GM19023 (cell line): Measurements from ENCODE around the gene SMOC2.

Experiments used
- ATAC-seq: cut with Tn5 transposase; IDR thresholded peaks from one replicate; pipeline ENCODE4 v1.9.1; 2021; ENCODE audit warnings: mild to moderate bottlenecking, moderate library complexity; ENCODE audit not compliant: unreplicated experiment

SMOC2 gene

DNA sequence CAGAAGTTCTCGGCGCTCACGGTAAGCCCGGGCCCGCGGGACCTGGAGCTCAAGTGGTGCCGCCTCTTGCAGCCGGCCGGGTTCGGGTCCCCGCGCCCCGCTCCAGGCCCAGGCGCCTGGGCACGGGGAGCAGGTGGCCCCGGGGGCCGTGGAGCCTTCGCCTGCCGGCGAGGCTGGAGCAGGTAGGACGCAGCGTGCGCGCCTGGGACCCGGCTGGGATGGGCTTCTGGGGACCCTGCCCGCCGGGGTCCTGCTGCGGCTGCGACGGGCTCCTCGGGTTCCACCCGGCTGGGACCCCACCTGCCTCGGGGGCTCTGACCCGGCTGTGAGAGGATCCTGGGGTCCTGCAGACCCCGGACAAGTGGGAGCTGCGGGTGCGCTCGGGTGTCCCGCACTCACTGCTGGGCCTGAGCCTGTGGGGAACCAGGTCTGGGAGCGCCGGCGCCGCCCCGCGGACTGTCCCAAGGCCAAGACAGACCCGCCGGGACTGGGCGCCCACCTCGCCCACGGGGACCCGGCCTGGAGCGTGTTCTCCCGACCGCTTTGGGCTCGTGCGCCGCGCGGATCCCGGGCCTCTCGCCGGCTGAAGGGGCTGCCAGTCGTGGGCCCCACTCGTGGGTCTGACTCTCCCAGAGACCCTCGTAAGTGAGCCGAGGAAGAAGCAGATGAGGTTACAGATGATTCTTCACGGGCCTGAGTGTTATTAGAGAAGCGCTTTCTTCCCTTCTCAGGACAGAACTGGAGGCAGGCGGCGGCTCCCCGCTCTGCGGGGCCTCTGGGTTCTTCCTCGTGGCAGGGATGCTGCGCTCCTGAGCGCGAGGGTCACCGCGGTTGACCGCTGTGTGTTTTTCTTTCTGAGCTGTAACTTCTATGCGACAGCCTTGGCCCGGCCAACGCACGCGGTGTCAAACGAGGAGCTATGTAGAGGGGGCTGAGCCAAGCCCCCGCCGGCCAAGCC lies 729 bp downstream of the SMOC2 start:
- no peak for ATAC-seq

GRCh38 chr6:168442646-168443045 lies 1.7 kb downstream of the SMOC2 start:
- ATAC-seq: no peak

DNA sequence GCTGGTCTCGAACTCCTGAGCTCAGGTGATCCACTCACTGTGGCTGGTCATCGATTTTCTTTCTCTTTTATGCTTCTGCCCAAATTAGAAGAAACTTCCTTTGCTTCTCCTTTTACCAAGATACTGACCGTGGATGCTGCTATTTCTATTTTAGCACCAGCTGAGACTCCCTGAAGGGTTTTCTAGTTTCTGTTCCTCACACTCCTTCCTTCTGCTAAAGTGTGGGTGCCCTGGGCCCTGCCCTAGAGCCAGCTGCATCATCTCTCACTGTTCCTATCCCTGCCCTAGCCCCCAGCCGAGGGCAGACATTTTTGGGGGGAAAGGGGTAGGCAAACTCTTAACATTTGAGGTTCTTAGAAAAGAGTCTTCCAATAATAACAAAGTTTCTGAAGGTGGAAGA lies 6.3 kb downstream of the SMOC2 start:
- no peak for ATAC-seq

GRCh38 chr6:168447700-168448099 lies 6.7 kb downstream of the SMOC2 start:
- no peak for ATAC-seq

DNA sequence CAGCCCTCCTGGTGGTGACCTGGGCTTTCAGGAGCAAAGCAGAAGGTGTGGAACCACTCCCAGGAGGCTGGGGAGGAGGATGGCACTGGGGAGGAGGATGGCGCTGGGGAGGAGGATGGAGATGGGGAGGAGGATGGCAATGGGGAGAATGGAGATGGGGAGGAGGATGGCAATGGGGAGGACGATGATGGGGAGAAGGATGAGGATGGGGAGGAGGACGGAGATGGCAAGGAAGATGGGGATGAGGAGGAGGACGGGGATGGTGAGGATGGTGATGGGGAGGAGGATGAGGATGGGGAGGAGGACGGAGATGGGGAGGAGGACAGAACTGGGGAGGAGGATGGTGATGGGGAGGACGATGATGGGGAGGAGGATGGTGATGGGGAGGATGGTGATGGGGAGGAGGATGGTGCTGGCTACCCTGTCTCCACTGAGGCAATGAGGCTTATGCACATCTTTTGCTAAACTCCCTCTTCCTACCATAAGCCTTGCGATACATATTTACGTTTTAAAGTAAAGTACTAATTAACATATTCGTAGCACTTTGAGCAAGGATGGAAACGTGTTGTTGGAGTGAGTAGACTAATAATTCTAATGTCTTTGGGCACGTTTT lies 7.4 kb downstream of the SMOC2 start:
- ATAC-seq: no peak

- ATAC-seq: no peak
Observed at GRCh38 chr6:168450917-168451316, 9.9 kb downstream of the SMOC2 start.

DNA sequence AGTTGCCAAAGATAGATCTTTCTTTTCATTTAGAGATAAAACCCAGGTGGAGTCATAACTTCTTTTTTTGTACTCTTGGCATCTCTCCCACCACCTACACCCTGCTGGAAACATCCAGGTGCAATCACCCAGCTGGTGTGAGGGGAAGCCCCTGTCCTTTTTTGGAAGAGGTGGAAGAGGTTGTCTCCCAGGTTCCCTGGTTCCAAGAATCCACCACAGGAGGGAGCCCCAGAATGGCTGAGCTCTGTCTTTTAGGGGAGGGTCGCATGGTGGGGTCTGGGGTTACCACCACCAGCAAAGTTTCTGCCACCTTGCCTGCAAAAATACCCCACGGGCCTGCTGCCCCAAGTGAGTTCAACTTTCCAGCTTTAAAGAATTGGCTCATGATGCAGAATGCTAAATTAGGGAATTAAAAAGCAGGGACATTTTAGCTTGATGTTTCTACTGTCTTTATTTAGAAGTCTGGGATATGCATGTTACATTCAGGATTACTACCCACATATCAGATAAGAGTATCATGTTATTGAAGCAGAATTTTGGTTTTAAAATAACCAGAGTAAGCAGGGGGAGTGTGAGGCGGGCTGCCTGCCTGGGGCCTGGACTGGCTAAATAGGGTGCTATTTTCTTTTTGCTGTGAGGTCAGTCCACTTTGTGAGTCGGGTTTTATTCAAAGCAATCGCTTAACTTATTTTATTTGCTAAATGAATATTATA lies 11.0 kb downstream of the SMOC2 start:
- no peak for ATAC-seq

GRCh38 chr6:168452685-168453377 lies 11.8 kb downstream of the SMOC2 start:
- no peak for ATAC-seq

DNA sequence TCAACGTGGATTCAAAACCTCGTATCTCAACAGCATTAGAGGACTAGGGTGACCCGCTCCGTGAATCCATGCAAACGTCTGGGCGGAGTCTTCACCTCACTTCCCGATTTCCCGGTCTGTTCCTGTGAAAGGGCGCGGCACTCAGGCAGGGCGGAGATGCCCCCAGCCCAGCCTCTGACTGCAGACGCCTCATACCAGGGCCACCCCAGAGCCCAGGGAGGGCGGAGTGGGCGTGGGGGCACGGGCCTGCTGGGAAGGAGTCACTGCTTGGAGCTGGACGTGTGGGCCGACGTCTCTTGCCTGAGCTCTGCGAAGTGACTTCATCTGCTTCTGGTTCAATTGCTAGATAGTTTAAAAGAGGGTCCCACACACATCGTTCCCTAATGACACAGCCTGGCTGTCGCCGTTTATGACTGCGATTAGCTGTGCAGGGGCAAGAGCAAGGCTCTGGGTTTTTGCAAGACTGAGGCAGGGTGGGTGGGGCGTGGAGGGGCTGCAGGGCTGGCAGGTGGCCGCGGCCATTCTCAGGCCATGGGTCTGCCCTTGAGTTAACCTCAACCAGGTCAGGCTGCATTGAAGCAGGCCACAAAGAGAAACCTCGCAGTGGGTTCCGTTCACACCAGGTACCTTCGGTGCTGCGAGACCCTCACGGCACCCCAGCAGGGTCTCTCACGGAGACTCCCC lies 15.0 kb downstream of the SMOC2 start:
- ATAC-seq: no peak

DNA sequence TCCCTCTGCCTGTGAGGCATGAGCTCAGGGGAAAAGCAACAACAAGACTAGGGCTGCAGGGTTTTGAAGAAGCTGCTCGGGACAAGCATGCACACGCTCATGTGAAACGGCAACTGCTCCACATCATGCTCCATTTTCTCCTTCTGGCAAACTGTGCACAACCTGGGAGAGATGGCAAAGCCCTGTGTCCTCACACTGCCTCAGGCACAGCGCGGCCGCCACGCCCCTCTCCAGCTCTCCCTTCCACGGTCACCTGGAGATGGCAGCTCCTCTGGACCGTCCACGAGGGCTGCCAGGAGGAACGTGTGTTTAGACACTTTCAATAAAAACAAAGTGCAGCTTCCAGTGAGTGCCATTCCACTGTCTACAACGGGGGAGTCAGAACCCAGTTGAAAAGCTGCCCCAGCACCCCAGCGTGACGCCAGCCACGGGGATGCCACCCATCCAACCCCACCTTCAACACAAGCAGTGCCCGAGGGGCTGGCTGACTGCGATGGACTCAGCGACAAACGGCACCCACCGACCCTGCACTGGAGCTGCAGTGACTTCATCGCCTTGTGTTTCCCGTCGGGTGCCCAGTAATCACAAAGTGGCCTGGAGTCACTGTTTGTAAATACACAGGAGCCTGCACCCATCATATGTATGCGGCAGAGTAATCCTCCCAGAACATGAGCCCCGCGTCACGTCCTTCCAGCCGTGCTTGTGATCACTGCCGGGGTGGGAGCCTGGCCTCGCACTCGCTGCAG lies 16.1 kb downstream of the SMOC2 start:
- no peak for ATAC-seq

- ATAC-seq: no peak
Observed at GRCh38 chr6:168457653-168457934, 16.6 kb downstream of the SMOC2 start.

- ATAC-seq: no peak
Observed at GRCh38 chr6:168458101-168458500, 17.1 kb downstream of the SMOC2 start.

- ATAC-seq: no peak
Observed at GRCh38 chr6:168459572-168459971, 18.6 kb downstream of the SMOC2 start.

DNA sequence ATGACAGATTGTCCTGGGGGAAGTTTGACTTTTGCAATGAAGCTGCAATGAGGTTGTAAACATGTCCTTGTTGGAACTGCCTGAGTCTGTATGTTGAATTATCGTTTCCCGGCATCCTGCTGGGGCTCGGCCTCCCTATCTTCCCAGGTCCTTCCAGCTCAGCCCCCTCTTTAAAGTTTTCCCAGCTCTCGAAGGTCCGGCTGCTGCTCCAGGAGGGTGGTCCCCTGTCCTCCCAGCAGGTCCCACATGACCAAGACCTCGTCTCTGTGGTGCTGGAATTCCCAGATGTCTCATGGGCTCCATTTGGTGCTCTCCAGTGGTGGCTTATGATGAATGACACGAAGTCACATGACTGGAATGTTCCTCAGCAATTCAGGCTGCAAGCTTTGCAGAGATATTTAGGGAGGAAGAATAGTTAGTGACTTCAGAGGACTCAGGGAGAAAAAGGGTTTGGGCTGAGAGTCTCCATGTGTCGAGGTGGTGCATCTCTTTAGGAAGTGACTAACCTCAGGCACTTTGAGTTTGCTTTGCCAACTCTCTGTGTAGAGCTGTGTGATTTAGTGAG lies 21.4 kb downstream of the SMOC2 start:
- ATAC-seq: no peak

- ATAC-seq: no peak
Observed at GRCh38 chr6:168464546-168464945, 23.6 kb downstream of the SMOC2 start.

GRCh38 chr6:168468045-168468444 lies 27.1 kb downstream of the SMOC2 start:
- ATAC-seq: no peak

DNA sequence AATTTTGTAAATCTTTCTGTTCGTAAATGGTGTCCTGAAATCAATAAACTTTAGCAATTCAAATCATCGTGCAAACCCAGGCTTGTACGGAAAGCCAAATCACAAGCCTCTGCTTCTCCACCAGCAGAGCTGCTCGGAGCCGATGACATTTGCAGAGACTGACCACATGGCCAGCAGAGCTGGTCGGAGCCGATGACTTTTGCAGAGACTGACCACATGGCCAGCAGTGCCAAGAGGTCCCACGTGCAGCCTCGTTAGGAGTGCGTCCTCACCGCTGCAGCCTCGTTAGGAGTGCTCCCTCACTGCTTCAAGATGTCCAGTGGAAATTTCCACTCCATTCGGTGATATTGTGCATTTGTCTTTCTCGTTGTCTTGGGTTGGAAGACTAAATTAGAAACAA lies 28.5 kb downstream of the SMOC2 start:
- no peak for ATAC-seq

DNA sequence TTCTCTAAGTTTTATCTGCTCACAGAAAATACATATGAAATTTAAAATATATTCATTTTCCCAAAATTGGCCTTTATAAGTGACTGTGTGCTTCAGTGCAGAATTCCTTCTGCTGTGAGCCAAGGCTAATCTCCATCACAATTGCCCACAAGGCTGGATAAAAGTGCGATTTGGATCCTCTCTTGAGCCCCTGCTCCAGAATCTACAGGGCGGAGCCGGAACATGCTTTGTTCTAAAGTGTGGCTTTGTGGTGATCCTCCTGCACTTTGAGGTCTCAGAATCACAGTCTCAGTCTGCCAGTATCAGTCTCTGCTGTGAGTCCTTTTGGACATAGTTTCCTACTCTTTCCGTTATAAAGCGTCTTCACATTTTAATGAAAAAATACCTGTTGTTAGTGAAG lies 28.9 kb downstream of the SMOC2 start:
- no peak for ATAC-seq

- ATAC-seq: no peak
Observed at GRCh38 chr6:168472363-168472762, 31.4 kb downstream of the SMOC2 start.

DNA sequence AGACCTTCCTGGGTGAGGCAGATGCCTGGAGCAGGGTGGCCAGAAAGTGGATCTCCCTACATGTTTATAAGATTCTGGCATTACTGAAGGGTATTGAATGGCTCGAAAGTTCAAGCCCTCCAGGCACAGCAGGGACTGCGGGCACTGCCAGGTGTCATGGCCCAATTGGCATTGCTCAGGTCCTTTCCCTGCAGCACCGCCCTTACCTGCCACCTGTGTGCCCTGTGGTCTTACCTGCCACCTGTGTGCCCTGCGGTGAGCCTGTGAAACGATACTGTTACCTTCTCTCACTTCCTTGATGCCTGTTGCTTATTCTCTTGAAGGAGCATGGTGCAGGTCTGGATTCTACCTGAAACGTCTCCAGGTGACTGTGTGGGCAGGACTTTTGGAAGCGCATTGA lies 32.2 kb downstream of the SMOC2 start:
- no peak for ATAC-seq
